ENCODE results near the gene DOCK10. TPM values are rescaled to one million over a fixed set of nuclear protein-coding genes. Genes with fewer than 3 reads are reported as not detected.

Gene DOCK10
- total RNA-seq, 1 experiment from 2014 or later: 0.96 TPM

GRCh38 chr2:224969095-224969494 lies 73.2 kb downstream of the DOCK10 start:
- ChIA-PET CTCF (interaction anchor here (1.1 kb wide), 1 partner anchor 600 kb away, joined by 4 read pairs; no protein-coding TSS in a partner anchor), POLR2A (no interaction called here)
- BruUV-seq (replicated peaks): no TSS peak
- no peak overlapping the region for H3K4me3 Mint-ChIP-seq (ENCODE audit: unreplicated experiment)
- H3K27ac Mint-ChIP-seq (ENCODE audit: low read depth, unreplicated experiment): no peak overlapping the region
- H3K36me3 Mint-ChIP-seq (ENCODE audit: insufficient read depth, unreplicated experiment): no peaks in the 10 kb centered on the region
- peaks cover 12% of the 10 kb centered on the region for H3K4me1 Mint-ChIP-seq (ENCODE audit: insufficient read depth, unreplicated experiment)
- intact Hi-C loops (cut with micrococcal nuclease): no loop called here
- no peak for DNase-seq (ENCODE audit: unreplicated experiment)
- TF ChIP-seq, protein P1, sequence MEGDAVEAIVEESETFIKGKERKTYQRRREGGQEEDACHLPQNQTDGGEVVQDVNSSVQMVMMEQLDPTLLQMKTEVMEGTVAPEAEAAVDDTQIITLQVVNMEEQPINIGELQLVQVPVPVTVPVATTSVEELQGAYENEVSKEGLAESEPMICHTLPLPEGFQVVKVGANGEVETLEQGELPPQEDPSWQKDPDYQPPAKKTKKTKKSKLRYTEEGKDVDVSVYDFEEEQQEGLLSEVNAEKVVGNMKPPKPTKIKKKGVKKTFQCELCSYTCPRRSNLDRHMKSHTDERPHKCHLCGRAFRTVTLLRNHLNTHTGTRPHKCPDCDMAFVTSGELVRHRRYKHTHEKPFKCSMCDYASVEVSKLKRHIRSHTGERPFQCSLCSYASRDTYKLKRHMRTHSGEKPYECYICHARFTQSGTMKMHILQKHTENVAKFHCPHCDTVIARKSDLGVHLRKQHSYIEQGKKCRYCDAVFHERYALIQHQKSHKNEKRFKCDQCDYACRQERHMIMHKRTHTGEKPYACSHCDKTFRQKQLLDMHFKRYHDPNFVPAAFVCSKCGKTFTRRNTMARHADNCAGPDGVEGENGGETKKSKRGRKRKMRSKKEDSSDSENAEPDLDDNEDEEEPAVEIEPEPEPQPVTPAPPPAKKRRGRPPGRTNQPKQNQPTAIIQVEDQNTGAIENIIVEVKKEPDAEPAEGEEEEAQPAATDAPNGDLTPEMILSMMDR (IDR thresholded peaks at IDR 0.05; ENCODE audit: unreplicated experiment): no peak
- no peaks in the 10 kb centered on the region for H3K27me3 Mint-ChIP-seq (ENCODE audit: insufficient read depth, unreplicated experiment)
- H3K9me3 Mint-ChIP-seq (ENCODE audit: unreplicated experiment): no peaks in the 10 kb centered on the region

GRCh38 chr2:224968051-224968450 lies 74.2 kb downstream of the DOCK10 start:
- no peak for DNase-seq (ENCODE audit: unreplicated experiment)
- TF ChIP-seq, protein P1 (IDR thresholded peaks at IDR 0.05; ENCODE audit: unreplicated experiment): no peak
- peaks cover 2% of the 10 kb centered on the region for H3K4me1 Mint-ChIP-seq (ENCODE audit: insufficient read depth, unreplicated experiment)
- H3K27ac Mint-ChIP-seq (ENCODE audit: low read depth, unreplicated experiment): no peak overlapping the region
- BruUV-seq (replicated peaks): no TSS peak
- ChIA-PET POLR2A (no interaction called here), CTCF (interaction anchor here (1.1 kb wide), 1 partner anchor 599 kb away, joined by 4 read pairs; no protein-coding TSS in a partner anchor)
- H3K9me3 Mint-ChIP-seq (ENCODE audit: unreplicated experiment): no peaks in the 10 kb centered on the region
- no peak overlapping the region for H3K4me3 Mint-ChIP-seq (ENCODE audit: unreplicated experiment)
- intact Hi-C loops (cut with micrococcal nuclease): no loop called here
- no peaks in the 10 kb centered on the region for H3K27me3 Mint-ChIP-seq (ENCODE audit: insufficient read depth, unreplicated experiment)
- no peaks in the 10 kb centered on the region for H3K36me3 Mint-ChIP-seq (ENCODE audit: insufficient read depth, unreplicated experiment)

GRCh38 chr2:224966613-224967012 lies 75.7 kb downstream of the DOCK10 start:
- H3K4me1 Mint-ChIP-seq (ENCODE audit: insufficient read depth, unreplicated experiment): no peaks in the 10 kb centered on the region
- POLR2A ChIA-PET: no interaction called here
- H3K27ac Mint-ChIP-seq (ENCODE audit: low read depth, unreplicated experiment): no peak overlapping the region
- no peak overlapping the region for H3K4me3 Mint-ChIP-seq (ENCODE audit: unreplicated experiment)
- H3K9me3 Mint-ChIP-seq (ENCODE audit: unreplicated experiment): no peaks in the 10 kb centered on the region
- BruUV-seq (replicated peaks): no TSS peak
- intact Hi-C loops (cut with micrococcal nuclease): no loop called here
- no peaks in the 10 kb centered on the region for H3K27me3 Mint-ChIP-seq (ENCODE audit: insufficient read depth, unreplicated experiment)
- CTCF ChIA-PET: no interaction called here
- TF ChIP-seq, protein P1 (IDR thresholded peaks at IDR 0.05; ENCODE audit: unreplicated experiment): no peak
- DNase-seq (ENCODE audit: unreplicated experiment): no peak
- H3K36me3 Mint-ChIP-seq (ENCODE audit: insufficient read depth, unreplicated experiment): no peaks in the 10 kb centered on the region

GRCh38 chr2:224959556-224959955 lies 82.7 kb downstream of the DOCK10 start:
- CTCF ChIA-PET: no interaction called here
- no TSS peak for BruUV-seq (replicated peaks)
- H3K4me3 Mint-ChIP-seq (ENCODE audit: unreplicated experiment): no peak overlapping the region
- H3K9me3 Mint-ChIP-seq (ENCODE audit: unreplicated experiment): no peaks in the 10 kb centered on the region
- no peak for DNase-seq (ENCODE audit: unreplicated experiment)
- POLR2A ChIA-PET: no interaction called here
- H3K4me1 Mint-ChIP-seq (ENCODE audit: insufficient read depth, unreplicated experiment): no peaks in the 10 kb centered on the region
- intact Hi-C loops (cut with micrococcal nuclease): no loop called here
- TF ChIP-seq, protein P1 (IDR thresholded peaks at IDR 0.05; ENCODE audit: unreplicated experiment): no peak
- no peaks in the 10 kb centered on the region for H3K36me3 Mint-ChIP-seq (ENCODE audit: insufficient read depth, unreplicated experiment)
- H3K27me3 Mint-ChIP-seq (ENCODE audit: insufficient read depth, unreplicated experiment): no peaks in the 10 kb centered on the region
- H3K27ac Mint-ChIP-seq (ENCODE audit: low read depth, unreplicated experiment): no peak overlapping the region

All from MCF 10A (cell line).